Activated CD8-positive, alpha-beta T cell treated with anti-CD3 and anti-CD28 coated beads for 36 hours (primary cell): ENCODE data around the gene RALGAPA1. TPM values are rescaled to one million over a fixed set of nuclear protein-coding genes. Genes with fewer than 3 reads are reported as not detected.
A peak's percentile ranks its signal among the peaks of the same experiment; 100 is the strongest.

Experiments
- ATAC-seq: fragments of 200-7000 bp; cut with Tn5 transposase; one replicate; pipeline ENCODE4 v1.10.0; 2021; ENCODE audit warnings: mild to moderate bottlenecking, moderate library complexity
- CTCF ChIA-PET: fragments of 350-600 bp; sonication (Branson Sonifier 250); formaldehyde crosslinking; loops from one replicate; lab custom pipeline; 2021; ENCODE audit warnings: antibody characterized with exemption; lab: Charles Lee
- POLR2A ChIA-PET: fragments of 350-600 bp; sonication (Branson Sonifier 250); formaldehyde crosslinking; loops from one replicate; lab custom pipeline; 2021; ENCODE audit warnings: antibody characterized with exemption; lab: Charles Lee
- DNase-seq: peaks from one replicate; pipeline ENCODE4 v3.0.0-alpha.2; 2020
- H3K27ac Mint-ChIP-seq: one replicate; pipeline ENCODE4 v1.8.0; 2021; ENCODE audit warnings: mild to moderate bottlenecking, mixed read lengths
- H3K27me3 Mint-ChIP-seq: one replicate; pipeline ENCODE4 v1.8.0; 2021; ENCODE audit warnings: mixed read lengths
- H3K36me3 Mint-ChIP-seq: one replicate; pipeline ENCODE4 v1.8.0; 2021; ENCODE audit warnings: low read depth, mixed read lengths
- H3K4me1 Mint-ChIP-seq: one replicate; pipeline ENCODE4 v1.8.0; 2021; ENCODE audit warnings: low read depth, mixed read lengths
- H3K4me3 Mint-ChIP-seq: one replicate; pipeline ENCODE4 v1.8.0; 2021; ENCODE audit warnings: mild to moderate bottlenecking, moderate library complexity, mixed read lengths
- H3K9me3 Mint-ChIP-seq: one replicate; pipeline ENCODE4 v1.8.0; 2021; ENCODE audit warnings: mixed read lengths
- CTCF ChIP-seq: fragments of 200-600 bp; IDR thresholded peaks from one replicate; pipeline ENCODE4 v1.8.0; 2022; ENCODE audit warnings: antibody characterized with exemption, mild to moderate bottlenecking
- intact Hi-C: fragments of 100-400 bp; cut with micrococcal nuclease; formaldehyde crosslinking; loops from one replicate; pipeline ENCODE4 v1.10.0; 2022
- total RNA-seq, 2 experiments: library from RNA; stranded (reverse); gene quantifications; one replicate each; pipeline ENCODE4 v1.2.3, GENCODE V29; 2021

Gene RALGAPA1
- total RNA-seq, 2 experiments from 2014 or later = 23.7 to 26.5 TPM

GRCh38 chr14:35809597-35809996, 502 bp upstream of the RALGAPA1 start:
- Mint-ChIP-seq H3K36me3 (peaks cover 2% of the 10 kb centered on the region), H3K9me3 (no peaks in the 10 kb centered on the region), H3K27me3 (no peaks in the 10 kb centered on the region), H3K4me3 (peak overlapping the region; percentile 99), H3K4me1 (peaks cover 20% of the 10 kb centered on the region), H3K27ac (peak overlapping the region; percentile 67)
- CTCF ChIA-PET = interaction anchor here (0.6 to 1.5 kb wide), 3 partner anchors 11 to 333 kb away, joined by 3 to 7 read pairs (median 4); no protein-coding TSS in a partner anchor
- no peak for TF ChIP-seq CTCF
- DNase-seq (no peak), ATAC-seq (no peak)
- intact Hi-C loops = loop anchor here (10.0 kb wide), 1 partner anchor 65 kb away; no protein-coding TSS in a partner anchor
- POLR2A ChIA-PET = interaction anchor here (0.5 to 1.0 kb wide), 2 partner anchors 8 to 152 kb away, joined by 3 to 5 read pairs; no protein-coding TSS in a partner anchor

- POLR2A ChIA-PET = no interaction called here
- Mint-ChIP-seq H3K4me3 (peak overlapping the region; percentile 99), H3K9me3 (no peaks in the 10 kb centered on the region), H3K27me3 (no peaks in the 10 kb centered on the region), H3K36me3 (peaks cover 2% of the 10 kb centered on the region), H3K4me1 (peaks cover 21% of the 10 kb centered on the region), H3K27ac (peak overlapping the region; percentile 97)
- CTCF ChIA-PET = interaction anchor here (0.7 to 2.5 kb wide), 4 partner anchors 10 to 764 kb away, joined by 3 to 15 read pairs (median 4); partner anchors contain the start of gene BRMS1L
- DNase-seq (peak; percentile 46), ATAC-seq (no peak)
- intact Hi-C loops = loop anchor here (10.0 kb wide), 1 partner anchor 63 kb away; no protein-coding TSS in a partner anchor
- TF ChIP-seq CTCF = no peak
Observed at GRCh38 chr14:35808076-35808637, 938 bp downstream of the RALGAPA1 start.

- Mint-ChIP-seq H3K4me3 (peak overlapping the region; percentile 99), H3K27me3 (no peaks in the 10 kb centered on the region), H3K36me3 (peaks cover 5% of the 10 kb centered on the region), H3K4me1 (peaks cover 28% of the 10 kb centered on the region), H3K27ac (peak overlapping the region; percentile 66), H3K9me3 (no peaks in the 10 kb centered on the region)
- POLR2A ChIA-PET = no interaction called here
- intact Hi-C loops = loop anchor here (10.0 kb wide), 1 partner anchor 63 kb away; no protein-coding TSS in a partner anchor
- no peak for TF ChIP-seq CTCF
- DNase-seq (no peak), ATAC-seq (no peak)
- CTCF ChIA-PET = interaction anchor here (0.7 to 2.5 kb wide), 5 partner anchors 11 to 763 kb away, joined by 3 to 15 read pairs (median 4); partner anchors contain the start of gene BRMS1L
Observed at GRCh38 chr14:35807131-35807961, 1.7 kb downstream of the RALGAPA1 start.

- H3K9me3 Mint-ChIP-seq = no peaks in the 10 kb centered on the region
- H3K4me3 Mint-ChIP-seq = peak overlapping the region; percentile 99
- ATAC-seq (no peak), DNase-seq (no peak)
- TF ChIP-seq CTCF = no peak
- H3K4me1 Mint-ChIP-seq = peaks cover 33% of the 10 kb centered on the region
- H3K36me3 Mint-ChIP-seq = peaks cover 6% of the 10 kb centered on the region
- no peaks in the 10 kb centered on the region for H3K27me3 Mint-ChIP-seq
- CTCF ChIA-PET = interaction anchor here (0.6 to 2.5 kb wide), 5 partner anchors 9 to 154 kb away, joined by 3 to 15 read pairs (median 5); partner anchors contain the start of gene BRMS1L
- no peak overlapping the region for H3K27ac Mint-ChIP-seq
- POLR2A ChIA-PET = no interaction called here
- intact Hi-C loops = loop anchor here (10.0 kb wide), 1 partner anchor 61 kb away; no protein-coding TSS in a partner anchor
Observed at GRCh38 chr14:35806006-35806907, 2.8 kb downstream of the RALGAPA1 start.
